DMS114 treated with DMSO at 0.1 percent for 48 hours (cell line): ENCODE results near the gene MYO5A.

Source experiments
- DNase-seq: peaks from one replicate; lab custom pipeline; 2025; ENCODE audit not compliant: unreplicated experiment; lab: John Stamatoyannopoulos, UW

The MYO5A gene

DNA sequence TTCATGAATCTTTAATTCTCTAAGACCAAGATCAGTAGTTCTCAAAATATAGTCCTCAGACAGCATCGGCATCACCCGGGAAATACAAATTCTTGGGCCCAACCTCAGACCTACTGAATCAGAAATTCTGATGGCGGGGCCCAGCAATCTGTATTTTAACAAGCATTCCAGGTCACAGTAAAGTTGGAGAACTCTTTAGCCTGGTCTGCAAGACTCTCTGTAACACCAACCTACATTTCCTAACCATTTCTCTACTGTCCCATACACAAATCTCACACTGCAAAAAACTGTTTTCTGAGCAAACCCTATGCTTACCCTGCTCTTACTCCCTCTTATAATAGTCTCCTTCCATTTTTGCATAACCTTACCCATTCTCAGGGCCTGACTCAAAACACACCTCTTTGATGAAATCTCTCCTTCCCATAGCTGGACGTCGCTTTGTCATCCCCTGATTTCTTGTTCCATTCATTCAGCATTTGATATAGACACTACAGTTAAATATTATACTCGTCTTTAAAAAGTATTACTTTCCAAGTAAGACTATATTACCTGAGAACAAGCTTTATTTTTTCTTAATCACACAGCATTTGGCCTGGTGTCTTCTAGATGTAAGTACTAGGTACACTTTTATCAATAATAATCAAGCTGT, 149.8 kb downstream of the MYO5A start:
- DNase-seq = no peak

DNA sequence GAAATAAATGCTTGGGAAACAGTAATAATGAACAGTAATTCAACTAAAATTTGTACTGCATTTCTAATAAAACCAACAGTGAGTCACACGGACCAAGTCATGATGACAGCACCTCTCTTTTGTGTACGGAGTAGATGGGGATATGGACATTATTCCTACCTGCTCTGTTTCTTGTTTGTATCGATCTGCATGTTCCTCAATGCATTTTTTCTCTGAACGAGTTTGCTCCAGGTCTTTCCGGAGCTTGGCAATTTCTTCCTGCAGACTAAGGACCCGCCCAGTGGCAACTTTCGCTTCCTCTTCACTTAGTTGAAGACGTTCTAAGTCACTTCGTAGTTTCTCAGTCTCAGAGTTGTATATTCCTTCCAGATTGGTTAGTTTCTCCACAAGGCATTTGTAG, 158.7 kb downstream of the MYO5A start:
- DNase-seq = no peak

DNA sequence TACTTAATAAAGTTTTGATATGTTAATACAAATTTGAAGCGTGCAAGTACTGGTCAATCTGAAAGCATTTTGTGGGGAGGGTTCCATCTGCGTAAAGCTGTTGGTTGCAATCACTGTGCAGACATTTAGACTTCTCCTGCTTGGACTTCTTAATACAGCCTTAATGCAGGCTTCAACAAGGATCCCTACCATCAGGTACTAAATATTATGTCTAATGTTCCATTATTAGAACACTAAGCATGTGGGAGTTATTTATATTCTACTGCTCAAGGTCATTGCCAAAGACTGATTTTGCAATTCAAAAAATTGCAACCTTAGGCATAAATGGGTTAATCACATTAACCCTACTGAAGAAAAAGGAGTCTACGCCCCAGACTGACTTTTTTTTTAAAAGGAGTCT, 159.2 kb downstream of the MYO5A start:
- no peak for DNase-seq

DNA sequence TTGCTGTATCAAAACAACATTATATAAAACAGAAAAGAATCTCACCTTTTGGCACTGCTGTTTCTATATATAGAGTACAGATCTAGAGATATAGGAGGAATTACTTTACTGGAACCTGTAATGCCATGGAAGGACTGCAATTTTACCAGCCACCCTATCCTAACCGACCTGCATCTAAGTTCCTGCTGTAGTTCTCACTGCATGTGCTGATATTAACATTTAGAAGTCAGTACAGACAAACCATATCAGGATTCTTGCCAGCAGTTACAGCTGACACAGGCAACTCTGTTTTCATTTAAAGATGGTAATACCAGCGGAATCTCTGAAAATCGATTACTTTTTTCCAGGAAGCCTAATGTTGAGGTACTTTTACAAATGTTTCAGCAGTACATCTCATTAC, 159.7 kb downstream of the MYO5A start:
- DNase-seq = no peak

DNA sequence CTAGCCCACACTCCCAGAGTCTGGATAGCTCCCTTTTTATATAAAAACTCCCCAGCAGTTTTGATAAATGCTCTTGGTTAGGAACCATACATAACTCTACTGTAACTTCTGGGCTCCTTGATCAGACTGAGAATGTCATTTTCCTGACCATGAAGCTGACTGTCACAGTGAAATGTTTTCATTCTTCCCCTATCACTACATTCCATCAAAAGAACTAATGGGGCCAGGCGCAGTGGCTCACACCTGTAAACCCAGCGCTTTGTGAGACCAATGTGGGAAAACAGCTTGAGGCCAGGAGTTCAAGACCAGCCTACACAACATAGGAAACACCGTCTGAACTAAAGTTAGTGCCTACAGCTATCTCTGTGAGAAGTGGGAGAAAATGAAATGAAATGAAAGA, 160.3 kb downstream of the MYO5A start:
- DNase-seq = no peak

DNA sequence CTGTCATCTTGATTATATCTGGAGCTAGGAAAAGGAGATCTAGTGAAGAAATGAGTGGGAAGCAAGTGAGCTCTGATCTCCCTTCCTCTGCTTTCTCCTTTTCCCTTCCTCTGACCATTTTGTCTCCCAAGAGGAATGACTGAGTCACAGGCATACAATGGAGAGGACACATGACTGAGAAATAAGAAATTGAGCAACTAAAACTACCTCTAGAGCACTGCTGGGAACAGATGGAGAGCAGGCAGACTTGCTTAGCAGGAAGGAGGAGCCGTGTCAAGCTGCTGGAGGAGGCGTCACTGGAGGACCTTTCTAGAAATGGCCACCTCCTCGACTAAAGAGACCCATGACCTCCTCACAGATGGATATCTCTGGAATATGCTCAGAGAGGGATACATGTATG, 166.2 kb downstream of the MYO5A start:
- DNase-seq = no peak

DNA sequence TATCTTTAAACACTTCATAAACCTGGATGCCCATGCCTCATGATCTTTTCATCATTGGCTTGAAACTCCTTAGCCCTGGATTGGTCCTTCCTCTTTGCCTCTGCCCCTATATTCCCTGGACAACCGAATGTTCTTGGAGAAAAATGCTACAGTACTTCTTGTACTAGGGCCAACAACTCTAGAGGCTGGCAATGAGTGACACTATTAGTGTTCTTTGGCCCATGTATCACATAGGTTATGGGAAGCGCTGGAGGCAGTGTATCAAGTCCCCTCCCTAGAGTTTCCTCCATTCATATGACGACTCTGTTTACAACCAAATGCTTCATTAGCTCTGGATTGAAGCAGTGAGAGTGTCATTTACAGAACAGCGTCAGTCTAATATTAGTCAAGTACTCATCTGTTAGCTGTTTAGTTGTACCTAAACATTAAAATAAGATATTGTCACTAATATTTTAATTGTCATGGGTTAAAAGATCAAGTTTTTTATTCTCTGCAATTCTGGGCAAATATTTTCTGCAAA, 166.6 kb downstream of the MYO5A start:
- no peak for DNase-seq

DNA sequence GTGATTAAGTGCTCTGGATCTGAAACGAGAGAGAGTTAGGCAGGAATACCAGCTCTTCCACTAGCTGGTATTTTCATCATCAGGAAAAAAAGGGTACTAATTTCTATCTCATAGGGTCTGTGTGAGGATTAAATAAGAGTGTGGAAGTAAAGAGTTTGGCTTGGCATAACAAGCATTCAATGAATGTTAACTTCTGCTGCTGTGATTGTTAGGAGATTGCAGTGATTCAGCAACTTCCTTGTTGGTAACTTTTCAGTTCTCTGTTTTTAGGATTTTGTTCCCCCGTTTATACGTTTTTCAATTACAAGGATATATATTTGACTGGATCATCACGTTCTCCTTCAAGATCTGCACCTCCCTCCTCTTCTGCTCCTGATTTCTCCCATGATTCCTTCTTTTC, 167.2 kb downstream of the MYO5A start:
- no peak for DNase-seq

DNA sequence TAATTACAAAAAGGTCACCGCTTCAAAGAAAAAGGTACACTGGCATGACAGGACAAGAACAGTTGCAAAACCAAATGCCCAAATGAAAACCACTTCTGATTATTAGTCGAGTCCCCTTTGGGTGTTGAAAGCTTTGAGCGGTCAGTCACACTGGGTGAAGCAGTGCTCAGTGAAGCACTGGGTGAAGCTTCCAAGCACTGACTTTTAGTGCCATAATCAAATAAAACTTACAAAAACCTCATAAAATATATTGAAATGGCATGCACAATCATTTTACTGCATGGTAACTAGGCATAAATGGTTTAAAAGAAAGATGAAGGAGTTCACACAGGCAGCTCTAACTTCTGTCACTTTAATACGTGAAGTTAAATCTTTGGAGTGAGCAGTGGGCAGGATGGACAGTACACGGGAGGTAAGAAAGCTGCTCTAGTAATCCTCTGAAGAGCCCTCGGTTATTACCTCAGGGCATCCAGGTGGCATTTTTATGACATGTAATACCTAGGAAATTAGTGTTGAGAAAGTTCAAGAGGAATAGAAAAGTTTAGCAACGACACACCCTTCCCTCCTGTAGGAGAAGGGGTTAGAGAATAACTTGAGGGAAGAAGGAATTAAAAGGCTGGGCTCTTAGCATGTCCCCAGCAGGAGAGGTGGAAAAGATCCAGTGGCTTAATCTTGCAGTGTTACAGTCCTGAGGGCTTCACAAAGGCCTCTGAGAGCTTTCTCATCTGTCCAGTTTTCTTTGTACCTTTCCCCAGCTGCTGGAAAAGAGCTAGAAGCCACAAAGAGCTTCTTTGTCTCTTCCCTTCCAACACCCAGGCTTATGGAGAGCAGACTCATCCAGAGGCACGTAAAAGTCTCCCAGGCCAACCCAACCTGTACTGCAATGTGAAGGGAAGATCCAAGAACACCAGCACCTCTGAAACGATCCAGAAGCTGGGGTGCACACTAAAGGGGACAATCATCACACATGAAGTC, 168.2 kb downstream of the MYO5A start:
- no peak for DNase-seq

DNA sequence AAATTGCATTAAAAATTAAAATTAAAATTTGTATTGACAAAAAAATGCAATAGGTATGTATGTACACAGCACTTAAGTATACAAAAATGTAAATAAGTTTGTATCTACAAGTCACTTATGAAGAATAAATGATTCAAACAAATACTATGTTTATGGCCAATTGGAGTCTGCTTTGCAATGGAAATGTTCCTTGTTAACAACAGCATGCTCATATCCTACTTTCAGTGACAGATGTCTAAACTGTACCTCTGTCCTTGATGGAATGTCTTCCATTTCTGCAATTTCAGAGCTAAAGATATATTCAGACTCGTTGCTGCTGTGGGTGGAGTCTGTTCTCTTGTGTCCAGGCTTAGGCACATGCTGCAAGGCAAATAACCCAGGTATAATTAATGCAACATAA, 169.0 kb downstream of the MYO5A start:
- no peak for DNase-seq

DNA sequence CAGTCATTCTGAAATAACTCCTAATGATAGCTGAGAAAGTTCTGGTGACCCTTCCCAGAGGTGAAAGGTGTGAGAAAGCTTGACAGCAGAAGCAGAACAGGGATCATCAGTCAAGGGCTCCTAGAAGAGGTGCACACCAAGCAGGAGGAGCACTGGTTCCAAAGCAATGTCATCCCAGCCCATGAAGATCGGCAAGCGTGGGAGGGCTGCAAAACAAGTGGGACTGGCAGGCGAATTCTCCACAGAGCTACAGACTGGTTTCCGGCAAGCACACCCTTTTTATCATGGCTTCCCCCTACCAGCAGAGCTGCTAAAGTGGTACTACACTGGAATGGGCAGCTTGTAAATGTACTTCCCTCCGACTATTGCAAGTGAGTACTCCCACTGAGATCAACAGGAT, 170.7 kb downstream of the MYO5A start:
- DNase-seq = no peak

DNA sequence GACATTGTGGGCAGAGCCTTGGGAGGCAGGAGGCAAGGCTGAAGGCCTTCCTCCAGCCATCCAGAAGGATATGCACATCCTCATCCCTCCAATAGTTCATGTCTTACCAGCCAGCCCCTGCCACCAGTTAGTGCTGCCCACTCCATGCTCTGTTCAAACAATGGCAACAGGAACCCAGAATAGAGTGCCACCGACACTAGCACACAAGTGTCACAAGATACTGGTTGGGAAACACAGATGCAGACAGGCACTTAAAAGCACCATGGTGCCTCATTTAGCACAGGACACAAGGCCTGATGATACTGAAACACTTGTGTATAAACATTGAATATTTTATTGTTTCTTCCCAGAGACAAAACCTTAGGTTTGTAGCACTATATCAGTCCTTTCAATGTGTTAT, 176.6 kb downstream of the MYO5A start:
- no peak for DNase-seq

DNA sequence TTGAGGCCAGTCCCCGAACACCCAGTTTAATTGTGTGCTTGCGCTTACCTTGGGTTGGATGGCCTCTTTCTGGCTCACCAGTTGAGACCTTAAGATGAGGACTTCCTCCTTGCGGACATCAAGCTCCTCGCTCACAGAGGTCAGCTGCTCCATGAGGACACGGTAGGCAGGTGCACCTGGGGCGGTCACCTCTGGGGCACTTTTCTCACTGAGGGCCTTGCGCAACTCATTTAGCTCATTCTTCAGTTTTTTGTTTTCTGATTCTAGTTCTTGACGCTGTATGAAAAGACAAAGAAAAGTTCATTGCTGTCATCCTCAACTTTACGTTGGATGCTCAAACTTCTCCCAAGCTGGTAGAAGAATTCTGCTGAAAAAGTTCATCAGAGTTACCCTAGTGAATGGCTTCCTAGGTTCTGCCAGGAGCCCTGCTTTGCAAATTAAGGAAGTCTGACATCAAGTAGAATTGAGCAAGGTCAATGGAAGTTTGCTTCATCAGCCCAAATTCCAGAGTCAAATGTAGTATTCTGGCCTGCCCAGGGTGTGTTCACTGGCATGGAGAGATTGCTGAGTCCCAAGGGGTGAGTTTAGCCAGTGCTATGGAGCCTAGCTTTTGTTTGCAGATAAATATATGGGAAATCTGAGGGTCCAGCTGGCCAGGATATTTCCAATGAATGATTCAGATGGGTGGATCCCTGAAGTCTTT, 177.3 kb downstream of the MYO5A start:
- DNase-seq = no peak

DNA sequence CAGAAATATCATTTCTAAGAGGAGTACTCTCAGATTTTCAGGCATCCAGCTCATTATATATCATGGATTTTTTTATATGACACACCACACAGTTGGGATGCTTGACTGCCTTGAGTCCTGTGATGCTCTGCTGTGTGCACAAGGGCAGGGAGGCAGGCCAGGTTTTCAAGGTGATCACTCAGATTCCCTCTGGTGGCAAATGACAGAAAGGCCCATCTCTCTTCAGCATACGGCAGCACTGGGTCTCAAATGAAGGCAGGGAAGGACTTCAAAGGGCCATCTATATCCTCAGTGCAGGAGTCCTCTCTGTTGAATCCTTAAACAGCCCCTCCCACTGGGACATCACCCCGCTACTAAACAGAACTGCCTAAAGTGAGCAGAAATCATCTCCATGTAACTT, 178.3 kb downstream of the MYO5A start:
- no peak for DNase-seq

DNA sequence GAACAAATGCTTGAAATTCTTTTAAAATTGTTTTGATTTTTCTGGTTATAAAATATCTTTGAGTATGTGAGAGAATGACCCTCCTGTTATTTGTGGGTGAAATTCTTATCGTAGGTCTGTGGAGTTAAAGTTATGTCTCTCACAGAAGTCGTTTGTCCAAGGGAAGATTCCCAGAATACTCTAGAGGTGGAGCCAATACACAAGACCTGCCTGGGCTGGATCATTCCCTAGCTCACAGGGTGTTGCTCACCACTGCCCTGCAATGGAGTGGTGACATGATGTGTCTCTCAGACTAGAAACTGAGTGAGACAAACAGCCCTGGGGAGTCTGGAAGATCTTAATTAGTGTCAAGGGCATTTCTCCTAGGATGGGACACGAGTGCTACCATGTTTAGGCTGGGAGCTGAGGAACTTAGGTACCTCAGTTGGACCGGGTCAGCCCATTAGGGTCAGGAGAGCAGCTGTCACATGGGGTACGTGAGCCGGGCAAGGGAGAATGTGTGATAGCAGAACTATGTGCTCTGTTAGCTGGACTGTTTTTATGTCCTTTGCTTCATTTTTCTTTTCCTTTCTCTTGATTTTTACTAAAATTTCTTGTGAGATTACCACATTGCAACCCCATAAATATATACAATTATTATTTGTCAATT, 179.5 kb downstream of the MYO5A start:
- no peak for DNase-seq

DNA sequence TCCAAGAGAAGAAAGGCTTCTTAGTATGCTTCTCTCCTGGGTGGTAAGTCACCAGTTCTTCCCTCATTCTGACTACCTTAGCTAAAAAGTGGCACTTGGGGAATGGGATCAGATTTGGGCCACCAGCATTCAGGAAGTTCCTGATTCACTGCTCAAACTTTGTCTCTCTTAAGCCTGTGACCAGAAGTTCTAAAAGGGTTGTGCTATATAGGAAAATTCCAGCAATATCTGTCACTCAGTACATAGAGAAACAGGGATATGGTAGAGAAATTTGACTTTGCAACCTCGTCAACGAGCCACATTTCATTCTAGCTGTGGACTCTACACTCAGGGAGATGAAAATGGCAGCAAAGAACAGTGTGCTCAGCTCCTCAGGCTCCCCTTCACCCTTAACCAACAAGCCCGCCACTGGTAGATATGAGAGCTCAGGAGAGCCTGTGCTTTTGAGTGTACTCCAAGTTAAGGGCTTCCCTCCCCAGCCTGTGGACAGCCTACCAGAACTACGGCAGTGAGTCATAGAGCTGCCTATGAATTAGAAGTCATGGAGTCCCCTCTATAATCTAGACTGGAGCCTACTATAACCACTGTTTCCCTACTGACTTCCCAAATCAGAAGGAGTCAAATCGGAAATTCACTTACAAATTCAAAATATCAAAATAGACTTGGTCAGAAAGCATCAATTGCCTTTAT, 180.5 kb downstream of the MYO5A start:
- no peak for DNase-seq

DNA sequence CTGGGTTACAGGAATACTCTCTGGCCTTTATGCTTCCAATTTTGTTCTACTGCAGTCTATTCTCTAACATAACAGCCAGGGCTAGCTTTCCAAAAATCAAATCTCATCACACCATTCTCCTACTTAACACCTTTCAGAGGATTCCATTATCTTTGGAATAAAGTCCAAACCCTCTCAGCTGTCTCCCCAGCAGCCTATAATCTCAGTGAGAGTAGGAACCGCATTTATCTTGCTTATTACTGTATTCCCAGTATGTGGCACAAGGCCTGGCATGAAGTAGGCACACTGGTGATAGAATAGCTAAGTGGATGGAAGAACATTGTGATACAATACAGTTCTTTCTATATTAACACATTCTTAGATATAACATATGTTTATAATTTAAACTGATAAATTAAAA, 184.1 kb downstream of the MYO5A start:
- DNase-seq = no peak

DNA sequence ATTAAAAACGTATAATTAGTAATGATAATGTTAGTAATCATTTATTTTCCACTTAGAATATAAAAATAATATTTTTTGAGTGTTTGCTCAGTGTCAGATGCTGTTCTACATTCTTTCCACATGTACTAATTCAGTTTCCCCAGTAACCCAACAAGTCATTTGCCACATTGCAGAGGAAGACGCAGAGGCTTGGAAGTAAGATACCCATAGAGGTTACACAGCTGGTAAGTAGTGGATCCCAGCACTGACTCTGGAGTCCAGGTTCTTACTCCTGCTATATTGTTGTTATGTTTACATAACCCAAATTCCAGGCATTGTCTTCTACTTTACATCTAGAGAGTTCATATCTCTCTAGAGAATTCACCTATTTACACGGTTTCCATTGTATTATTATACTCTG, 184.8 kb downstream of the MYO5A start:
- DNase-seq = no peak

DNA sequence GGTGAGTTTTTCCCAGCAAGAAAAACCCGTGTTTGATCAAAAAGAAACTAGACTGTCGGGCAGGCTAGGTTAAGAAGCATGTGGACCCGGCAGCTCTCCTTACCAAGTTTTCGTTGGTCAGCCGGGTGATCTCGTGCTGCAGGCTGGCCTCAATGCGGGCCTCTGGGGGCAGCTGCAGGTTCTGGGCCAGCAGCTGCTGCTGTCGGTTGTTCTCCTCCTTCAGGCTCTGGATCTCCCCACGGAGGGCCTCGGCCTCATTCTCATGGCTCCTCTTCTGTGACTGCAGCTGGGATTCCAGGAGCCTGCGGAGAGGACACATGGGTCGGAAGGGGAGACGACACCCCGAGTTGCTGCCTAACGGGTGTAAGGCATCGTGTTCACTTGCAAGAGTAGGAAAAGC, 188.6 kb downstream of the MYO5A start:
- no peak for DNase-seq

DNA sequence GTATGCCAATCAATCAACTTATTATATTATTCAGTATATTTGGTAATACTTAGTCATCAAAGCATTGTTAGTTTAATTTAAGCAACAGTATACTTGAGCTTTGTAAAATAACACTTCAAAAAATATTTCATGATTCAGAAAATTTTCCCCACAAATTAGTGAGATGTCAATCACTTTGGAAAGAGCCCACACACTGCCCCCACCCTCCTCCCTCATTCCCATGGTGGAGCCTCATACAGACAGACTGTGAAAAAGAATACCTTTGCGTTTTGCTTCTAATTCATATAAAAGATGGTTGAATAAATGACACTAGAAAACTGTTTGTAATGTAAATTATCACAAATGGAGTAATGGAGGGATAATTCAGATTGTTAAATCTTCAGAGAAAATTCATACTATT, 189.8 kb downstream of the MYO5A start:
- DNase-seq = no peak

DNA sequence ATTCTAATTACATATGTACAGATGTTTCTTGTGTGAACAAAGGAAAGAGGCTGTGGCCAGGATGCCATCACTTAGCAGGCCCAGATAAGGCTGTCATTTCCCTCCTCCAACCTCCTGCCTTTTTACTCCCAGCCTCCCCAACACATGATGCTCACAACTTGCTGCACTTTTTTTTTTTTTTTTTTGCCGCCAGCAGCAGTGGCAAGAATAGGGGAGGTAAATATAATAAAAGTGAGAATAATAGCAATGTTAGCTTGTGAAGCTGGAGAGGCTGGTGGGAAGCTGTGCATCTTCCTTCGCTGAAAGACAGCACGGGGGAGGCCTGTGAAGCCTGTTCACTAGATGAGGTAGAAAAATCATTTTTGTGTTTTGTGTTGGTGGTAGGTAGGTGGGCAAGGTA, 190.6 kb downstream of the MYO5A start:
- DNase-seq = no peak
